Left lung (tissue), 10 donors: ENCODE results near the gene RIPK3. TPM values are rescaled to one million over a fixed set of nuclear protein-coding genes. Genes with fewer than 3 reads are reported as not detected.

Source experiments
- ATAC-seq: fragments of 200-7000 bp; cut with Tn5 transposase; one replicate; pipeline ENCODE4 v1.9.1; 2020; ENCODE audit warnings: moderate library complexity
- DNase-seq, 4 donors: peaks; one replicate each; pipeline ENCODE4 v3.0.0-alpha.2; 2013 to 2020
- H3K27ac ChIP-seq, 2 donors: fragments of 200-600 bp; sonication (generic) in 1 of 2; one replicate each; pipeline versions ENCODE4 v1.5.0 to v1.8.0; 2020 to 2021
- H3K27me3 ChIP-seq, 2 donors: fragments of 200-600 bp; sonication (generic) in 1 of 2; one replicate each; pipeline versions ENCODE4 v1.5.0 to v1.8.0; 2020 to 2021
- H3K36me3 ChIP-seq, 2 donors: fragments of 200-600 bp; sonication (generic) in 1 of 2; one replicate each; pipeline versions ENCODE4 v1.5.0 to v1.8.0; 2020 to 2021
- H3K4me1 ChIP-seq, 2 donors: fragments of 200-600 bp; one replicate each; pipeline ENCODE4 v1.8.0; 2021
- H3K4me3 ChIP-seq, 2 donors: fragments of 200-600 bp; sonication (generic) in 1 of 2; one replicate each; pipeline versions ENCODE4 v1.5.0 to v1.8.0; 2020 to 2021; ENCODE audit warnings: mild to moderate bottlenecking in 1 of 2
- H3K9me3 ChIP-seq, 2 donors: fragments of 200-600 bp; sonication (generic) in 1 of 2; one replicate each; pipeline versions ENCODE4 v1.5.0 to v1.8.0; 2020 to 2021
- intact Hi-C, 2 donors: fragments of 100-400 bp; cut with DNase I; formaldehyde crosslinking; loops; one replicate each; pipeline versions ENCODE4 v1.11.2 to v1.14.2; 2022
- polyA plus RNA-seq, 6 donors: library from polyadenylated mRNA; unstranded; fragments of 120-200 nt; gene quantifications; one replicate each; pipeline ENCODE4 v1.2.1, GENCODE V29; 2013; ENCODE audit not compliant: insufficient read length in 6 of 6
- total RNA-seq, 2 donors: library from RNA; stranded (reverse); fragmentation: NEBNext Ultra II Directional; extraction: Animal tissue kit (Norgen Biotek cat#: 25700); gene quantifications; one replicate each; pipeline ENCODE4 v1.2.1, GENCODE V29; 2021
- TF ChIP-seq, protein P1 (sequence below), 2 donors: fragments of 200-600 bp; sonication (generic) in 1 of 2; IDR thresholded peaks; one replicate each; pipeline versions ENCODE4 v1.5.0 to v1.8.0; 2021; ENCODE audit warnings: antibody characterized with exemption in 2 of 2
- donor health status: DM: no; HTN: yes; CAD: no.
- donor health status: DM: no; HTN: no; CAD: no.

The RIPK3 gene
- total and polyA plus RNA-seq, 8 donors: 2.4 to 26.3 (median 3.3) TPM

DNA sequence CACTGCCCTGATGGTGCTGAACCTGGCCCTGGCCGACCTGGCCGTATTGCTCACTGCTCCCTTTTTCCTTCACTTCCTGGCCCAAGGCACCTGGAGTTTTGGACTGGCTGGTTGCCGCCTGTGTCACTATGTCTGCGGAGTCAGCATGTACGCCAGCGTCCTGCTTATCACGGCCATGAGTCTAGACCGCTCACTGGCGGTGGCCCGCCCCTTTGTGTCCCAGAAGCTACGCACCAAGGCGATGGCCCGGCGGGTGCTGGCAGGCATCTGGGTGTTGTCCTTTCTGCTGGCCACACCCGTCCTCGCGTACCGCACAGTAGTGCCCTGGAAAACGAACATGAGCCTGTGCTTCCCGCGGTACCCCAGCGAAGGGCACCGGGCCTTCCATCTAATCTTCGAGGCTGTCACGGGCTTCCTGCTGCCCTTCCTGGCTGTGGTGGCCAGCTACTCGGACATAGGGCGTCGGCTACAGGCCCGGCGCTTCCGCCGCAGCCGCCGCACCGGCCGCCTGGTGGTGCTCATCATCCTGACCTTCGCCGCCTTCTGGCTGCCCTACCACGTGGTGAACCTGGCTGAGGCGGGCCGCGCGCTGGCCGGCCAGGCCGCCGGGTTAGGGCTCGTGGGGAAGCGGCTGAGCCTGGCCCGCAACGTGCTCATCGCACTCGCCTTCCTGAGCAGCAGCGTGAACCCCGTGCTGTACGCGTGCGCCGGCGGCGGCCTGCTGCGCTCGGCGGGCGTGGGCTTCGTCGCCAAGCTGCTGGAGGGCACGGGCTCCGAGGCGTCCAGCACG, 23.8 kb downstream of the RIPK3 start:
- peaks cover 24 to 84% of the 10 kb centered on the region in 2 donors for H3K4me1 ChIP-seq

DNA sequence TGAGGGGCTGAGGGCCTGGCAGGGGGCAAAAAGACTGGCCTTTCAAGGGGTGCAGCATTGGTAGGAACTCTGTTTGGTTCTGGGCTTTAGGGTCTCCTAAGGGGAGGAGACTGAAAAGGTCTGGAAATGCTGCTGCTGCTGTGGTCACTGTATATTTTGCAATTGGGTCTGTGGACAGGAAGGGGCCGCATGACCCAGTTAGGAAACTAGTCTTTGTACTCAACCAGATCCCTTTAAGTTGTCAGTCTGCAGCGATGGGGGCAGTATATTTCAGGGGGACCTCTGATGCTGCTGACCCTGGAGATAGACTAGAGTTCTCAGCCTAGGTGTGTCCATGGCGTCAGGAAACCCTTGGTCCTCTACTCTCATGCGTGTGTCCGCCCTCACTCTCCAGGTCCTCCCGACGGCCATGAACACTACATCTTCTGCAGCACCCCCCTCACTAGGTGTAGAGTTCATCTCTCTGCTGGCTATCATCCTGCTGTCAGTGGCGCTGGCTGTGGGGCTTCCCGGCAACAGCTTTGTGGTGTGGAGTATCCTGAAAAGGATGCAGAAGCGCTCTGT, 24.5 kb downstream of the RIPK3 start:
- H3K9me3 ChIP-seq: no peaks in the 10 kb centered on the region
- DNase-seq: no peak
- peaks cover 28 to 90% of the 10 kb centered on the region in 2 donors for H3K4me1 ChIP-seq
- no peak for ATAC-seq
- H3K27me3 ChIP-seq: peaks cover 0 to 37% of the 10 kb centered on the region in 2 donors
- TF ChIP-seq, protein P1, sequence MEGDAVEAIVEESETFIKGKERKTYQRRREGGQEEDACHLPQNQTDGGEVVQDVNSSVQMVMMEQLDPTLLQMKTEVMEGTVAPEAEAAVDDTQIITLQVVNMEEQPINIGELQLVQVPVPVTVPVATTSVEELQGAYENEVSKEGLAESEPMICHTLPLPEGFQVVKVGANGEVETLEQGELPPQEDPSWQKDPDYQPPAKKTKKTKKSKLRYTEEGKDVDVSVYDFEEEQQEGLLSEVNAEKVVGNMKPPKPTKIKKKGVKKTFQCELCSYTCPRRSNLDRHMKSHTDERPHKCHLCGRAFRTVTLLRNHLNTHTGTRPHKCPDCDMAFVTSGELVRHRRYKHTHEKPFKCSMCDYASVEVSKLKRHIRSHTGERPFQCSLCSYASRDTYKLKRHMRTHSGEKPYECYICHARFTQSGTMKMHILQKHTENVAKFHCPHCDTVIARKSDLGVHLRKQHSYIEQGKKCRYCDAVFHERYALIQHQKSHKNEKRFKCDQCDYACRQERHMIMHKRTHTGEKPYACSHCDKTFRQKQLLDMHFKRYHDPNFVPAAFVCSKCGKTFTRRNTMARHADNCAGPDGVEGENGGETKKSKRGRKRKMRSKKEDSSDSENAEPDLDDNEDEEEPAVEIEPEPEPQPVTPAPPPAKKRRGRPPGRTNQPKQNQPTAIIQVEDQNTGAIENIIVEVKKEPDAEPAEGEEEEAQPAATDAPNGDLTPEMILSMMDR (IDR thresholded peaks at IDR 0.05): no peak
- intact Hi-C loops: no loop called here
- peak overlapping the region; percentile 51 to 95 for H3K27ac ChIP-seq
- peak overlapping the region in 1 of 2 donors; percentile 32 for H3K4me3 ChIP-seq
- peaks cover 0 to 30% of the 10 kb centered on the region in 2 donors for H3K36me3 ChIP-seq

More for the DNA sequence above, 23.8 kb downstream of the RIPK3 start:
- Histone ChIP-seq H3K36me3 (peaks cover 0 to 35% of the 10 kb centered on the region in 2 donors), H3K4me3 (peak overlapping the region in 1 of 2 donors; percentile 32), H3K27me3 (peaks cover 0 to 37% of the 10 kb centered on the region in 2 donors), H3K27ac (peak overlapping the region; percentile 51 to 95), H3K9me3 (no peaks in the 10 kb centered on the region)
- DNase-seq (peak in 2 of 4 donors; percentile 48 to 80), ATAC-seq (peak; percentile 30)
- TF ChIP-seq, protein P1 (IDR thresholded peaks at IDR 0.05): peak; percentile 18 to 33
- intact Hi-C loops: no loop called here

DNA sequence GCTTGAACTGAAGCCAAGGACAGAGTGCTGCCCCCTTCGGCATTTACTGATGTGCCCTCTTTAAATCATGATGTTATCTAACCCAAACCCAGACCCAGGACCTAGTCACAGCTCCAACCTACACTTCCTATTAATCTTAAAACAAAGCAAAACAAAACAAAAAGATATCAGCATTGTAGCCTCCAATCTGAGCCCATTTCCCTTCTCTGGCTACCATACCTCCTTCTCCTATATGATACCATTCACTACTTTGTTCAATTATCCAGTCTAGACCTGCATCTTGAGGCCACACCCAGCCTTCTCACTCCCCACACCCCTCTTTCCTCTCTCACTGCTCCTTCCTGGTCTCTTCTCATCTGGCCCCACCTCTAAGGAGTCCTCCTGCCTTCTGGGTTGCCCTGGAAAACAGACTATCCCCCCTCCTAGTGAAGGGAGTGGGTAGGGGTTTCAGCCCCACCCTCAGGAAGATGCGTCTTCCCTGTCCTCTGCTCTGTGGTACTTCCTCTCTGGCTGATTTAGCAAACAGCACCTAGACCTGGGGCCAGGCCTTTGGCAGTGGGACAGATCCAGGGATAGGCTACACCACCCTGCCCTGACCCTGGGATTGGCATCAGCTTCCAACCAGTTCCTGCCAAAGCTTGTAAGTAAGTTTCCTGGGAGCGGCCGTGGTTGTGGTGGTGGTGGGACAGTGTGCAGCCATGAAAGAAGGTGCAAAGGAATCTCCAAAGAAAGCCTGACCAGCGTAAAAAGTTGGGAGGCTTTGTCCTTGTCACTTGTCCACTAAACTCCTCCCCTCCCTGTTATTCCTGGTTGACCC, 25.2 kb downstream of the RIPK3 start:
- peak in 2 of 4 donors; percentile 39 to 69 for DNase-seq
- H3K4me3 ChIP-seq: peak overlapping the region in 1 of 2 donors; percentile 32
- peaks cover 35 to 98% of the 10 kb centered on the region in 2 donors for H3K4me1 ChIP-seq
- peaks cover 0 to 31% of the 10 kb centered on the region in 2 donors for H3K27me3 ChIP-seq
- no peak for ATAC-seq
- H3K9me3 ChIP-seq: no peaks in the 10 kb centered on the region
- TF ChIP-seq, protein P1 (IDR thresholded peaks at IDR 0.05): no peak
- intact Hi-C loops: no loop called here
- H3K36me3 ChIP-seq: peaks cover 0 to 25% of the 10 kb centered on the region in 2 donors
- peak overlapping the region; percentile 27 to 95 for H3K27ac ChIP-seq

GRCh38 chr14:24313913-24314312, 25.9 kb downstream of the RIPK3 start:
- Histone ChIP-seq H3K9me3 (no peaks in the 10 kb centered on the region), H3K27me3 (peaks cover 0 to 24% of the 10 kb centered on the region in 2 donors), H3K4me3 (peak overlapping the region in 1 of 2 donors; percentile 32), H3K4me1 (peaks cover 38 to 100% of the 10 kb centered on the region in 2 donors), H3K27ac (peak overlapping the region; percentile 27 to 95), H3K36me3 (peaks cover 0 to 20% of the 10 kb centered on the region in 2 donors)
- DNase-seq: peak in 2 of 4 donors; percentile 33 to 67
- TF ChIP-seq, protein P1 (IDR thresholded peaks at IDR 0.05): no peak
- no peak for ATAC-seq
- intact Hi-C loops: no loop called here
